Thoracic aorta (tissue), 2 donors: ENCODE results near the gene ZBTB17. TPM values are rescaled to one million over a fixed set of nuclear protein-coding genes. Genes with fewer than 3 reads are reported as not detected.

Source experiments
- ATAC-seq: fragments of 150-250 bp; one replicate; pipeline ENCODE4 v1.8.0; 2017; ENCODE audit warnings: low read depth; ENCODE audit not compliant: insufficient number of reproducible peaks, low FRiP score
- DNase-seq: peaks from one replicate; pipeline ENCODE4 v3.0.0-alpha.2; 2020; ENCODE audit warnings: low spot score
- H3K27ac ChIP-seq, 2 donors: fragments of 200-600 bp; sonication (generic); 1 replicate in 1 of 2; 2 replicates in 1 of 2; pipeline ENCODE4 v1.5.1; 2016; ENCODE audit warnings: mild to moderate bottlenecking in 2 of 2, moderate library complexity in 2 of 2
- H3K27me3 ChIP-seq: fragments of 200-600 bp; sonication (generic); replicated peaks from 2 replicates; pipeline ENCODE4 v1.6.0; 2016; ENCODE audit warnings: mild to moderate bottlenecking; ENCODE audit not compliant: insufficient read depth
- H3K36me3 ChIP-seq: fragments of 200-600 bp; sonication (generic); one replicate; pipeline ENCODE4 v1.5.1; 2016
- H3K4me1 ChIP-seq, 2 donors: fragments of 200-600 bp; sonication (generic); 1 replicate in 1 of 2; 2 replicates in 1 of 2; pipeline versions ENCODE4 v1.5.1 to v1.6.0; 2016; ENCODE audit warnings: low read depth in 2 of 2, mild to moderate bottlenecking in 1 of 2; ENCODE audit not compliant: control insufficient read depth in 1 of 2
- H3K4me3 ChIP-seq: fragments of 200-600 bp; sonication (generic); 2 replicates; pipeline ENCODE4 v1.5.1; 2016; ENCODE audit warnings: mild to moderate bottlenecking
- H3K9me3 ChIP-seq: fragments of 200-600 bp; sonication (generic); 2 replicates; pipeline ENCODE4 v1.5.1; 2016
- total RNA-seq, 2 donors: library from RNA; depleted of rRNA; stranded (reverse); fragments of >200 nt; gene quantifications; one replicate each; pipeline versions ENCODE4 v1.1.0 to v1.2.3, GENCODE V29; 2016
- TF ChIP-seq, protein P1 (sequence below): fragments of 200-600 bp; sonication (generic); IDR thresholded peaks from one replicate; pipeline ENCODE4 v1.5.1; 2019; ENCODE audit warnings: antibody characterized with exemption

ZBTB17 gene
- total RNA-seq, 2 donors from 2014 or later, result 42.9 to 46.5 TPM

- Histone ChIP-seq H3K4me3 (no peak overlapping the region), H3K27me3 (no peaks in the 10 kb centered on the region), H3K36me3 (peaks cover 11% of the 10 kb centered on the region), H3K9me3 (no peaks in the 10 kb centered on the region), H3K4me1 (peaks cover 15 to 32% of the 10 kb centered on the region in 2 donors), H3K27ac (no peak overlapping the region)
- DNase-seq (no peak), ATAC-seq (no peak)
- TF ChIP-seq, protein P1, sequence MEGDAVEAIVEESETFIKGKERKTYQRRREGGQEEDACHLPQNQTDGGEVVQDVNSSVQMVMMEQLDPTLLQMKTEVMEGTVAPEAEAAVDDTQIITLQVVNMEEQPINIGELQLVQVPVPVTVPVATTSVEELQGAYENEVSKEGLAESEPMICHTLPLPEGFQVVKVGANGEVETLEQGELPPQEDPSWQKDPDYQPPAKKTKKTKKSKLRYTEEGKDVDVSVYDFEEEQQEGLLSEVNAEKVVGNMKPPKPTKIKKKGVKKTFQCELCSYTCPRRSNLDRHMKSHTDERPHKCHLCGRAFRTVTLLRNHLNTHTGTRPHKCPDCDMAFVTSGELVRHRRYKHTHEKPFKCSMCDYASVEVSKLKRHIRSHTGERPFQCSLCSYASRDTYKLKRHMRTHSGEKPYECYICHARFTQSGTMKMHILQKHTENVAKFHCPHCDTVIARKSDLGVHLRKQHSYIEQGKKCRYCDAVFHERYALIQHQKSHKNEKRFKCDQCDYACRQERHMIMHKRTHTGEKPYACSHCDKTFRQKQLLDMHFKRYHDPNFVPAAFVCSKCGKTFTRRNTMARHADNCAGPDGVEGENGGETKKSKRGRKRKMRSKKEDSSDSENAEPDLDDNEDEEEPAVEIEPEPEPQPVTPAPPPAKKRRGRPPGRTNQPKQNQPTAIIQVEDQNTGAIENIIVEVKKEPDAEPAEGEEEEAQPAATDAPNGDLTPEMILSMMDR, result no peak
These were observed 6.5 kb downstream of the ZBTB17 start for GRCh38 chr1:15969321-15969880.

GRCh38 chr1:15968172-15968571 lies 7.7 kb downstream of the ZBTB17 start:
- Histone ChIP-seq H3K9me3 (no peaks in the 10 kb centered on the region), H3K27me3 (no peaks in the 10 kb centered on the region), H3K27ac (no peak overlapping the region), H3K4me3 (no peak overlapping the region), H3K4me1 (peaks cover 16 to 41% of the 10 kb centered on the region in 2 donors), H3K36me3 (peaks cover 11% of the 10 kb centered on the region)
- TF ChIP-seq, protein P1, result no peak
- DNase-seq (no peak), ATAC-seq (no peak)

DNA sequence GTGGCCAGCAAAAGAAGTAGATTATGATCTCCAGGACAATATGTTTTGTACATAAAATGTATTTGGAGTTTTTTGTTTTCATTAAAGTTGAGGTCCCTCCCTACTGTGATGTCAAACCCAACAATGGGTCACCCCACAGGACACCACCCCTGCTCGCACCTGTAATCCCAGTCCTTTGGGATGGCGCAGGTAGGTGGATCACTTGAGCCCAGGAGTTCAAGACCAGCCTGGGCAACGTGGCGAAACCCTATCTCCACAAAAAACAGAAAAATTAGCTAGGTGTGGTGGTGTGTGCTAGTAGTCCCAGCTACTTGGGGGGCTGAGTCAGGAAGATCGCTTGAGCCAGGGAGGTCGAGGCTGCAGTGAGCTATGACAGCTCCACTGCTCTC lies 9.0 kb downstream of the ZBTB17 start:
- no peaks in the 10 kb centered on the region for H3K27me3 ChIP-seq
- TF ChIP-seq, protein P1, result no peak
- peaks cover 17 to 49% of the 10 kb centered on the region in 2 donors for H3K4me1 ChIP-seq
- DNase-seq, result no peak
- no peaks in the 10 kb centered on the region for H3K9me3 ChIP-seq
- ATAC-seq, result no peak
- H3K27ac ChIP-seq, result no peak overlapping the region
- no peak overlapping the region for H3K4me3 ChIP-seq
- H3K36me3 ChIP-seq, result peaks cover 4% of the 10 kb centered on the region

DNA sequence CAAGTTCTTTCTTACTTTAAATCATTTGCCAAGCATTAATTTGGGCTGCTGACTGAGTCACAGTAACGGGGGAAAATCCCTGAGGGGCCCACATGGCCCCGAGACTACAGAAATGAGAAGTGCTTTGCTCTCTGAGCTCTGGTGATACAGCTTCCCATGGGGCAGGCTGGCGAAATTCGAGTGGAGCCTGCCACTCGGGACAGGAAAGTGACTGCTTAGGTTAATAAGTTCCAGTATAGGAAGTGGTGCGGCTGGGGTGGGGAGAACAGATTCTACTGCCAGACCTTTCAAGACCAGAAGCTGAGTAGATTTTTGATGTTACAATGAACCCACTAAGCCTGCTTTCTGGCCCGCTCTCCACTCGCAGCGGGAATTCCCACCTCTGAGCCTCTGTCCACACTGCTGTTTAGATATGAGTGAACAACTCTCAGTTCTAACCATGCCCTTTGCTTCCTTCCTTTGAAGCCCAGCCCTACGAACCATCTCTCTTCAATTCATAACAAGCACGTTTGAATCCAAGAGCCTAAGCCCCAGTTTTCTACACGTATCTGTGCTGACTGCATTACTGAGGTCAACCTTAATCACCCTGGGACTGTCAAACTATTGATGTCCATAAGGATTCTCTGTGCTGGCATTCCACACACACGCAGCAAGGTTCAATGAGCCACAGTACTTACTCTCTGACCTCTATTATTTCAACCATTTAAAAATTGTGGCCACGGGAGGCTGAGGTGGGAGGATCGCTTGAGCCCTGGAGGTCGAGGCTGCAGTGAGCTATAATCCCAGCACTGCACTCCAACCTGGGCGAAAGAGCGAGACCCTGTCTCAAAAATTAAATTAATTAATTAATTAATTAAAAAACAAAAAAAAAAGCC lies 9.6 kb downstream of the ZBTB17 start:
- ATAC-seq (no peak), DNase-seq (no peak)
- Histone ChIP-seq H3K27ac (peak overlapping the region; percentile 37 to 38), H3K27me3 (no peaks in the 10 kb centered on the region), H3K4me1 (peaks cover 17 to 46% of the 10 kb centered on the region in 2 donors), H3K36me3 (no peaks in the 10 kb centered on the region), H3K4me3 (peak overlapping the region; percentile 6), H3K9me3 (no peaks in the 10 kb centered on the region)
- TF ChIP-seq, protein P1, result no peak

- H3K27me3 ChIP-seq, result no peaks in the 10 kb centered on the region
- H3K4me1 ChIP-seq, result peaks cover 17 to 46% of the 10 kb centered on the region in 2 donors
- no peaks in the 10 kb centered on the region for H3K36me3 ChIP-seq
- ATAC-seq (peak; percentile 29), DNase-seq (no peak)
- no peak overlapping the region for H3K4me3 ChIP-seq
- TF ChIP-seq, protein P1, result no peak
- H3K9me3 ChIP-seq, result no peaks in the 10 kb centered on the region
- peak overlapping the region in 1 of 2 donors; percentile 38 for H3K27ac ChIP-seq
These were observed 10.6 kb downstream of the ZBTB17 start for GRCh38 chr1:15965228-15965767.
